ENCODE data around the gene DDX5. TPM values are rescaled to one million over a fixed set of nuclear protein-coding genes. Genes with fewer than 3 reads are reported as not detected.
A peak's percentile ranks its signal among the peaks of the same experiment; 100 is the strongest.
"Not testable (repeated sequence)": the region's sequence is repeated elsewhere in the genome, so short reads cannot be mapped to it uniquely, and the experiment has no call there.

The DDX5 gene
- polyA plus RNA-seq, 6 donors from 2014 or later: 1,301 to 1,824 (median 1,519) TPM

DNA sequence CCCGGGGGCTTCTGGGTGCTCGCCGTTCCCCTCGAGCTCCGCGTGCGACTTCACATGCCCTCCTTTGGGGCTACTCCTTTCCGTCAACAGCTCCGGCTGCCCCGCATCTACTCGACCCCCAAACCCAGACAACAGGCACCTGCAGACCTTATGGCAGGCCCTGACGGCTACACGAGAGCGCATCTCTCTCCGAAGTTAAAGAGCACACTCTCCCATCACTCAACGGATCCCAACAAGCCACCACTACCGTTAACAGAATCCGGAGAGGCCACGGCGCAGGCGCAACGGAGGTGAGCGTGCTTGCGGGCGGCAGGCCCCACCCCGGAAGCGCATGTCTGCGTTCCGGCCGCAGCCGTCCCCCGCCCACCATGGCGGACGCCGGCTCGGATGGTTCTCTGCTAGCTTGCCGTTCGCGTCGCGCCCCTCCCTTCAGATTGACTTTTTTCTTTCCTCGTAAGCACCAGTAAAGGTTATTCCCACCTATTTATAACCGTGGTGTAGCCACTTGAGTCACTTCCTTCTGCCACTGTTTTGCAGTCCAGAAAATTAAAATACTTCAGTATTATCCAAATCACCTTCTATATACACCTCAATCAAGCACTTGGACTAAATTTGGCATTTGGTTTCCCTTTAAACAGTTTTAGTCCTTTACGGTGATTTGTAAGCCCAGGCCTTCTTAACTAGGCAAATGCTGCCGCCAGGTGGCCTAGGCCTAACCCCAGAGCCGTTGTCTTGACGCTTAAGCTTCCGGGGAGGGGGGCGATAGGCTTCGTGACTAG is 9.1 kb downstream of the DDX5 start, which contains the start of gene POLG2:
POLG2 (minus strand) TSS at position 269 of the 779 bp plus-strand sequence; CDS start at position 183, 86 bp downstream.
- H3K4me1 Mint-ChIP-seq: peaks cover 45 to 71% (median 70%) of the 10 kb centered on the region in 3 donors
- H3K4me3 Mint-ChIP-seq: peak within 1 kb of the TSS; percentile 99 to 100 (median 100)
- H3K36me3 Mint-ChIP-seq: peaks cover 21 to 27% of the 10 kb centered on the region in 2 donors
- H3K9me3 Mint-ChIP-seq: peaks cover 0 to 2% (median 0%) of the 10 kb centered on the region in 7 donors
- DNase-seq (peak; percentile 94), ATAC-seq (ENCODE audit: low read depth in 2 of 2) (peak; percentile 81 to 84)
- H3K27ac Mint-ChIP-seq: peak within 1 kb of the TSS; percentile 95 to 100 (median 98)
- H3K27me3 Mint-ChIP-seq: no peaks in the 10 kb centered on the region

DNA sequence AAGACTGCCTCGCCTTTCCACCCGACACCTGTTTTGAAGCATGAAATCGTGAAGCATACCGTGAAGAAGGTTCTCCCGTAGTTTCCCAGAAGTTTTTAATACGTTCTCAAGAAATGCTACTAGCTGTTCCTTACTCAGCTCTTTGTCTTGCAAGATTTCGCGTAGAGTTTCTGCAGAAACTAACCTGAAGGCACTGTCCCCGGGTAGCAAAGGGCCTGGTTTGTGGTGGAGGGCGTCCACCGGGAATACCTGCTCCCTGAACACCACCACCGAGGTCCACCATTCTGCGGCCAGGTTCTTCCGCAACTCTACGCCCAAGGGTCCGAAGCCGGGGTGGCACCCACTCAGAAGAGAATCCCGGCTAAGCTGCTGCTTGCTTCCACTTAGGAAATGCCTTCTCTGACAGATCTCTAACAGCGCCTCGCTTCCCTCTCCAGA is 9.7 kb downstream of the DDX5 start:
- no peak for ATAC-seq (ENCODE audit: low read depth in 2 of 2)
- Mint-ChIP-seq H3K27ac (peak overlapping the region; percentile 94 to 100 (median 98)), H3K27me3 (no peaks in the 10 kb centered on the region), H3K9me3 (peaks cover 0 to 2% (median 0%) of the 10 kb centered on the region in 7 donors), H3K4me3 (peak overlapping the region; percentile 99 to 100 (median 100)), H3K36me3 (peaks cover 15 to 21% of the 10 kb centered on the region in 2 donors), H3K4me1 (peaks cover 39 to 66% (median 64%) of the 10 kb centered on the region in 3 donors)
- DNase-seq: no peak

DNA sequence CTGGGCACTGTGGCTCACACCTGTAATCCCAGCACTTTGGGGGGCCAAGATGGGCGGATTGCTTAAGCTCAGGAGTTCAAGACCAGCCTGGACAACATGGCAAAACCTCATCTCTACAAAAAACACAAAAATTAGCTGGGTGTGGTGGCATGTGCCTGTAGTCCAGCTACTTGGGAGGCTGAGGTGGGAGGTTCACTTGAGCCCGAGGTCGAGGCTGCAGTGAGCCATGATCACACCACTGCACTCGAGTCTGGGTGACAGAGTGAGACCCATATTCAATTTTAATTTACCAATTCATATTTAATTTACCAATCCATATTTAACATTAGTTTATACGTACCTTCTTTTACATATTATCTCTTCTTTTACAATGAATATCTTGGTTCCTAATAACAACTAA is 10.8 kb downstream of the DDX5 start:
- H3K27me3 Mint-ChIP-seq; H3K9me3 Mint-ChIP-seq; DNase-seq; H3K27ac Mint-ChIP-seq; ATAC-seq (ENCODE audit: low read depth in 2 of 2): not testable (repeated sequence)
- Mint-ChIP-seq H3K4me3 (peak overlapping the region; percentile 71 to 100 (median 100)), H3K36me3 (peaks cover 8 to 19% of the 10 kb centered on the region in 2 donors), H3K4me1 (peaks cover 29 to 60% (median 54%) of the 10 kb centered on the region in 3 donors)

DNA sequence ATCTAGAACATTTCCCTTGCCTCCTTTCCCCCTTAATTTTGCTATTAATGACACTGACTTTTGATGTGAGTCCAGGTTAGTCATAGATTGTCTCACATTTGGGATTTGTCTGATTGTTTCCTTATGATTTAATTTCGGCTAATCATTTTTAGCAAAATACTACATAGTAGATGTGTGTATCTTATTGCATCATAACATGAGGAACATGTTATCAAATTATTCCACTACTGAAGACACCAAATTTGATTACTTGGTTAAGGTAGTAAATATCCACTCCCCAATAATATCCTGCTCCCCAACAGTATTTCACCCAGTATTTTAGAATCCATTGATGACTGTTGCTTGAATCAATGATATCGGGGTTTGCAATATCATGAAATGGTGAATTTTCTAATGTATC is 12.0 kb downstream of the DDX5 start:
- H3K4me3 Mint-ChIP-seq: peak overlapping the region in 5 of 8 donors; percentile 10 to 99 (median 81)
- peaks cover 7 to 20% of the 10 kb centered on the region in 2 donors for H3K36me3 Mint-ChIP-seq
- ATAC-seq (ENCODE audit: low read depth in 2 of 2): no peak
- H3K27ac Mint-ChIP-seq: peak overlapping the region in 1 of 6 donors; percentile 21
- H3K27me3 Mint-ChIP-seq: no peaks in the 10 kb centered on the region
- no peak for DNase-seq
- H3K9me3 Mint-ChIP-seq: peaks cover 0 to 2% (median 0%) of the 10 kb centered on the region in 7 donors
- peaks cover 24 to 56% (median 46%) of the 10 kb centered on the region in 3 donors for H3K4me1 Mint-ChIP-seq

DNA sequence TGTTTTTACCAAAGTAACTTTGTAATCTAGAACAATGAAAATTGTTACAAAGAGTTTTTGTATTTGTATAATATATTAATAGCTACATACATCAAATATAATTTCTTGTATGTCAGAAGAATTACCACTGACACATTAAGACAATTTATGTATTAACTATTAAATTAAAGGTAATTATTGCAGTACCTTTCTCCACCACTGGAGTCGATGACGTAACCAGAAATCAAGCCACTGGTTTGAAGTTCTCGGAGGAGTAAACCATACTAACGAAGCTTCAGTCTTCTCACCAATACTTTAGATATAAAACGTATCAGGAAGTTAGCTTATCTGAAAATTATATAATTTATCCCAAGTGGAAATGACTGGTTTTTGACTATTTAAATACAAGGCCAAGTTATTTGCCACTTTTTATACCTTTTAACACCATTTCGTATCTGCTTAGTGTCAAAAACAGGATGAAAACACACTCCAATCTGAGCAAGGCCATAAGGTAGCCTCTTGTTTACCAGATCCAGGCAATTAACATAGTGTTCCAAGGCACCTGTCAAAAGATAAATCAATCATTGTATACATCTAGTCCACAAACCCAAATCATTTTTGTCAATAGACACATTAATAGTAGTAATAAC is 13.5 kb downstream of the DDX5 start:
- ATAC-seq (ENCODE audit: low read depth in 2 of 2) (no peak), DNase-seq (peak; percentile 11)
- H3K9me3 Mint-ChIP-seq: peaks cover 0 to 2% (median 0%) of the 10 kb centered on the region in 7 donors
- peak overlapping the region in 1 of 6 donors; percentile 38 for H3K27ac Mint-ChIP-seq
- H3K4me3 Mint-ChIP-seq: peak overlapping the region in 1 of 8 donors; percentile 74
- H3K4me1 Mint-ChIP-seq: peaks cover 24 to 51% (median 33%) of the 10 kb centered on the region in 3 donors
- peaks cover 7 to 27% of the 10 kb centered on the region in 2 donors for H3K36me3 Mint-ChIP-seq
- H3K27me3 Mint-ChIP-seq: no peaks in the 10 kb centered on the region

DNA sequence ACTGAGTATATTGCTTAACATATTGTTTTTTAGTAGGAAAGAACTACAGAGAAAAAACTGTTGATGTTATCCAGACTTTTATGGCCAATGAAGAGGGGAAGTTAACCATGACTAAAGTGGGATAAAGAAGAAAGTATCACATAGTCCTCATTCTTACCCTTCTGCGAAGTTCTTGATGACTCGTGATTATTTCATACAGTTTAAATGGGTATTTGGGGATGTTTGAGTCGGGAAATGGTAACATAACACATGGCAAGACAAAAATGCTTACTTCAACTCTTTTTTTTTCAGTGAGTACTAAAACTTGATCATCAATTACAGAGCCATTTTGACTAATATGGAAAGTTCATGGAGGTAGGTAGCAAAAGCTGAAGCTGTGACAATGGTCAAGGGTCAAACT is 14.1 kb downstream of the DDX5 start:
- peaks cover 7 to 27% of the 10 kb centered on the region in 2 donors for H3K36me3 Mint-ChIP-seq
- ATAC-seq (ENCODE audit: low read depth in 2 of 2) (no peak), DNase-seq (no peak)
- no peak overlapping the region for H3K4me3 Mint-ChIP-seq
- H3K4me1 Mint-ChIP-seq: peaks cover 19 to 45% (median 27%) of the 10 kb centered on the region in 3 donors
- H3K27me3 Mint-ChIP-seq: no peaks in the 10 kb centered on the region
- H3K27ac Mint-ChIP-seq: no peak overlapping the region
- H3K9me3 Mint-ChIP-seq: peaks cover 0 to 2% (median 0%) of the 10 kb centered on the region in 7 donors

DNA sequence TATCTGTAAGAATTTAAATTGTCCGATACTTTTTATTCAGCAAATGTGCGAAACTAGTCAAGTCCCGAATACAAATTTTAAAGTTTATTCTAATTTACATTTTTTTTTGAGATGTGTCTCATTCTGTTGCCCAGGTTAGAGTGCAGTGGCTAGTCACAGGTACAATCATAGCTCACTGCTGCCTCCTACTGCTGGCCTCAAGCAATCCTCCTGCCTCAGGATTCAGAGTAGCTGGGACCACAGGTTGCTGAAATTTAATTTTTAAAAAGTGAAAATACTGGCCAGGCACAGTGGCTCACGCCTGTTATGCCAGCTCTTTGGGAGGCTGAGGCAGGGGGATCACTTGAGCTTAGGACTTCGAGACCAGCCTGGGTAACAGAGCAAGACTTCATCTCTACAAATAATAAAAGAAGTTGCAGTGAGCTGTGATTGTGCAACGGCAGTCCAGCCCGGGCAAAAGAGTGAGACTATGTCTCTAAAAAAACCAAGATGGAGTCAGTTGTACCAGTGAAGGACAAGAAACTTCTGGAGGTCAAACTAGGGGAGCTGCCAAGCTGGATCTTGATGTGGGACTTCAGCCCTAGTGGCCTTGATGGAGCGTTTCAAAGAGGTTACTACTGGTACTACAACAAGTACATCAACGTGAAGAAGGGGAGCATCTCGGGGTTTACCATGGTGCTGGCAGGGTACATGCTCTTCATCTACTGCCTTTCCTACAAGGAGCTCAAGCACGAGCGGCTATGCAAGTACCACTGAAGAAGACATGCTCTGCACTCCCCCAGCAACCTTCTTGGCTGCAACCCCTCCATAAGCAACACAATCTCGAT is 14.8 kb downstream of the DDX5 start:
- Mint-ChIP-seq H3K4me3 (peak overlapping the region in 1 of 8 donors; percentile 38), H3K27ac (peak overlapping the region in 2 of 6 donors; percentile 38 to 44), H3K27me3 (no peaks in the 10 kb centered on the region), H3K9me3 (no peaks in the 10 kb centered on the region), H3K4me1 (peaks cover 13 to 37% (median 20%) of the 10 kb centered on the region in 3 donors), H3K36me3 (peaks cover 7 to 27% of the 10 kb centered on the region in 2 donors)
- peak; percentile 42 for DNase-seq
- peak; percentile 69 to 74 for ATAC-seq (ENCODE audit: low read depth in 2 of 2)

DNA sequence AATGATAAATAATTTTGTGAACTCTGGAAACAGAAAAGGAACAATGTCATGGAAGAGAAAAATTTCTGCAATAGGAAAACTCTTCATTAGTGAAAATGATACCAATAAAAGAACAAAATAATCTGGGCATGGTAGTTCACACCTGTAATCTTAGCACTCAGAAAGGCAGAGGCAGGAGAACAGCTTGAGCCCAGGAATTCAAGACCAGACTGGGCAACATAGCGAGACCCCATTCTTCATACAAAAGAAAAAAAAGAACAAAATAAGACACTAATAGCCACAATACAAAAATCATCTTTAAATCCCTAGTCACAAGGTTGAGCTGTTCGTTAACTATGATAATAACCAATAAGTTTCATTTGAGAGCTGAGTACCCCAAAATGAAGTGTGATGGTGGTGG is 17.8 kb downstream of the DDX5 start:
- Mint-ChIP-seq H3K27ac (no peak overlapping the region), H3K36me3 (peaks cover 16 to 19% of the 10 kb centered on the region in 2 donors), H3K27me3 (no peaks in the 10 kb centered on the region), H3K9me3 (no peaks in the 10 kb centered on the region), H3K4me1 (peaks cover 0 to 10% (median 0%) of the 10 kb centered on the region in 3 donors), H3K4me3 (peak overlapping the region in 1 of 8 donors; percentile 21)
- DNase-seq (no peak), ATAC-seq (ENCODE audit: low read depth in 2 of 2) (no peak)

DNA sequence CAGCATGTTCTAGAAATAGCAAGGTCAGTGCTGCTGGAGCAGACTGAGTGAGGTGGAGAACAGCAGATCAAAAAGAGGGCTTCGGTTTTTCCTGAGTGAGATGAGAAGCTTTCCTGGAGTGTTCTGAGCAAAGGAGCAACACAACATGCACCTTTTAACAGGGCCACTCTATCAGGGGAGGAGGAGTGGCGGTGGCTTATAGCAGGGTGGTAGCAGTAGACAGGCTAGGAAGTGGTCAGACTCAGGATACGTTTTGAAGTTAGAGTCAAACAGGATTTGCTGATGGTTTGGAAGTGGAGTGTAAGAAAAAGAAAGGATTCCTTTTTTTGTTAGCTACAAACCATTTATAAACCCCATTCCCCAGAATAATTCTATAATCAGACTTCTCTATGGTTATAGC is 21.7 kb downstream of the DDX5 start:
- Mint-ChIP-seq H3K4me1 (peaks cover 0 to 3% (median 0%) of the 10 kb centered on the region in 3 donors), H3K27me3 (no peaks in the 10 kb centered on the region), H3K4me3 (no peak overlapping the region), H3K27ac (no peak overlapping the region), H3K9me3 (no peaks in the 10 kb centered on the region), H3K36me3 (peaks cover 9 to 17% of the 10 kb centered on the region in 2 donors)
- DNase-seq (no peak), ATAC-seq (ENCODE audit: low read depth in 2 of 2) (no peak)

DNA sequence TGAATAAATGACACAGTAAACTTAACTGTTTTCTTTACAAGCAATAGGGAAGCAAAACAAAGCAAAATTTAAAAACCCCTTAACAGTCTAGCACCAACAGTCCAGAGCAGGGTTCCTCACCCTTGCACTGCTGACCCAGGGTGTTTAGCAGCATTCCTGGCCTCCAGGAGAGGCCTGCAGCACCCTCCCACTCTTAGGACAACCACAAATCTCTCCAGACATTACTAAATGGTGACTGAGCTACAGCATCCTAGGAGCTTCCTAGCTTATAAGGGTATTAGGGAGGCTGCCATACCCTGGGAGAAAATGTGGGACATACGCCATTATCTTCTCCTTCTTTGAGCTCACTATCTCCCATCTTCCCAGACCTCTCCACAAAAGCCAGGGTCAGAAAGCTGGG is 25.1 kb downstream of the DDX5 start:
- Mint-ChIP-seq H3K27ac (peak overlapping the region in 1 of 6 donors; percentile 13), H3K4me3 (no peak overlapping the region), H3K27me3 (no peaks in the 10 kb centered on the region), H3K9me3 (no peaks in the 10 kb centered on the region), H3K4me1 (peaks cover 0 to 4% (median 3%) of the 10 kb centered on the region in 3 donors), H3K36me3 (peaks cover 6 to 17% of the 10 kb centered on the region in 2 donors)
- ATAC-seq (ENCODE audit: low read depth in 2 of 2) (no peak), DNase-seq (no peak)

DNA sequence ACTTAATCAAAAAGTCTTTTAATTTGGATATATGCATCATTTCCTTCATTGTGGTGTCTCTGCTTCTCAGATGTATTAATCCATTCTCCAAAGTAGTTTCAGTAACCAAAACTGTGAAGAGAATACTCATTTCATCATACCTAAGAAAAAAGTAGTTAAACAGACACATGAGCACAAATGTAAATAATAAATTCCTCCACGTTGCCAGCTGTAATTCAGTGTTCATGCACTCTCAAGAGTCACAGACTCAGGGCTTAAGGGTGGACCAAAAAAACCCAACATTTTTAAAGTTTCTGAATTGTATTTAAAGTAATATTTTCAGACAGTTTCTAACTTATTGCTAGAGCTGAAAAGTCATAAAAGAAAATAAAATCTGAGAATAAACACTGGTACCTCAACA is 28.2 kb downstream of the DDX5 start:
- peaks cover 6 to 7% of the 10 kb centered on the region in 2 donors for H3K36me3 Mint-ChIP-seq

DNA sequence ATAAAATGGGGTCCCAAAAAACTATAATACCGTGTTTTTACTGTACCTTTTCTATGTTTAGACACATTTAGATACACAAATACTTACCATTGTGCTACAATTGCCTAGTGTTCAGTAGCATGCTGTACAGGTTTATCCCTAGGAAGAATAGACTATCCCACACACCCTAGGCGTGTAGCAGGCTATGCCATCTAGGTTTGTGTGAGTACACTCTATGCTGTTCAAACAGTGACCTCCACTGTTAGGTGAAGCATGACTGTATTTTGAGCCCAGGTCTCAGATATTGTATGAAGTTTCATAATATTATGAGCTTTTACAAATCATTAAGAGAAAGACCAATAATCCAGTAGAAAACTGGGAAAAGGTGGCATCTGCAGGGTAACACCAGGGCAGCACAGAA is 33.5 kb downstream of the DDX5 start:
- H3K9me3 Mint-ChIP-seq: no peaks in the 10 kb centered on the region
- H3K4me1 Mint-ChIP-seq: peaks cover 0 to 15% (median 4%) of the 10 kb centered on the region in 3 donors
- DNase-seq: no peak
- no peak overlapping the region for H3K4me3 Mint-ChIP-seq
- H3K27ac Mint-ChIP-seq: peak overlapping the region in 4 of 6 donors; percentile 49 to 70 (median 60)
- no peaks in the 10 kb centered on the region for H3K27me3 Mint-ChIP-seq
- H3K36me3 Mint-ChIP-seq: peaks cover 9 to 19% of the 10 kb centered on the region in 2 donors
- ATAC-seq (ENCODE audit: low read depth in 2 of 2): no peak

More for the DNA sequence above, 28.2 kb downstream of the DDX5 start:
- Mint-ChIP-seq H3K9me3 (no peaks in the 10 kb centered on the region), H3K4me1 (peaks cover 0 to 14% (median 4%) of the 10 kb centered on the region in 3 donors), H3K4me3 (no peak overlapping the region), H3K27ac (peak overlapping the region in 1 of 6 donors; percentile 14), H3K27me3 (no peaks in the 10 kb centered on the region)
- ATAC-seq (ENCODE audit: low read depth in 2 of 2) (no peak), DNase-seq (no peak)

DNA sequence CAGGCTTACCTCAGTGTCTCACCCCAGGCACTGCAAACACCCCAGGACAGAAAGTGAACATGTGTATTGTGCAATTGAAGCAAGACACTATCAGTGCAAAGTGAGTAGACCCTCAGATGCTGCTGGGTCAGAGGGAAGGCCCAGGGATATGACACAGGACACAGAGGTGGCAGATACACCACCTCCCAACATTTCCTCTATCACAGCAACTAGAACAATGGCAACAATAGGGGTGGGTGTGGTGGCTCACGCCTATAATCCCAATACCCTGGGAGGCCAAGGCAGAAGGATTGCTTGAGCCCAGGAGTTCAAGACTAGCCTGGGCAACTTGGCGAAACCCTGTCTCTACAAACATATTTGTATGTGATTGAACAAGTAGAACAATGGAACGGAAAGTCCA is 34.6 kb downstream of the DDX5 start:
- H3K9me3 Mint-ChIP-seq: no peaks in the 10 kb centered on the region
- H3K4me1 Mint-ChIP-seq: peaks cover 0 to 15% (median 7%) of the 10 kb centered on the region in 3 donors
- peak overlapping the region in 3 of 6 donors; percentile 8 to 39 (median 20) for H3K27ac Mint-ChIP-seq
- H3K27me3 Mint-ChIP-seq: no peaks in the 10 kb centered on the region
- DNase-seq: no peak
- ATAC-seq (ENCODE audit: low read depth in 2 of 2): no peak
- no peak overlapping the region for H3K4me3 Mint-ChIP-seq
- peaks cover 9 to 15% of the 10 kb centered on the region in 2 donors for H3K36me3 Mint-ChIP-seq
